ENCODE measurements around the gene TMEM163. TPM values are rescaled to one million over a fixed set of nuclear protein-coding genes. Genes with fewer than 3 reads are reported as not detected.
"Not testable (repeated sequence)": the region's sequence is repeated elsewhere in the genome, so short reads cannot be mapped to it uniquely, and the experiment has no call there.

TMEM163 gene
- total RNA-seq, 1 experiment from 2014 or later = 10.7 TPM

GRCh38 chr2:134581877-134582546 lies 136.8 kb downstream of the TMEM163 start:
- no peak for DNase-seq (ENCODE audit: low read depth)

DNA sequence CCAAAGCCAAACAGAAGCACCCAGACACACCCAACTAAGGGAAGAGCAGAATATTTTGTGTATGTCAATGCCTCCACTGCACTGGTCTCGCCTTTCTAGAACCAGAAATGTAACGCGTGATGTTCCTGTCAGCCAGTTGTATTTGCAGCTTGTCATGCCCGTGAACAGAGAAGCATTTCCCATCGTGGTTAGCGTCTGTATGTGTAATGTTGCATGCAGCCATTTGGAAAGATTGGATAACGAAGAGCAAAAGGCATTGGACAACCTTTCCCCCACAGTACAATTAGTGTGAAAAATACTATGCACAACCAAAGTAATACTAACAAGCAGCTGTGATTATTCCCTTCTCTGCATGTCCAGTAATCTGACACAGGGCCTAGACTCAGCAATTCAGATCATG lies 140.5 kb downstream of the TMEM163 start:
- no peak for DNase-seq (ENCODE audit: low read depth)

GRCh38 chr2:134576478-134576877 lies 142.3 kb downstream of the TMEM163 start:
- no peak for DNase-seq (ENCODE audit: low read depth)

GRCh38 chr2:134575888-134576287 lies 142.9 kb downstream of the TMEM163 start:
- no peak for DNase-seq (ENCODE audit: low read depth)

- peak; percentile 45 for DNase-seq (ENCODE audit: low read depth)
Observed at GRCh38 chr2:134574611-134575330, 144.0 kb downstream of the TMEM163 start.

DNA sequence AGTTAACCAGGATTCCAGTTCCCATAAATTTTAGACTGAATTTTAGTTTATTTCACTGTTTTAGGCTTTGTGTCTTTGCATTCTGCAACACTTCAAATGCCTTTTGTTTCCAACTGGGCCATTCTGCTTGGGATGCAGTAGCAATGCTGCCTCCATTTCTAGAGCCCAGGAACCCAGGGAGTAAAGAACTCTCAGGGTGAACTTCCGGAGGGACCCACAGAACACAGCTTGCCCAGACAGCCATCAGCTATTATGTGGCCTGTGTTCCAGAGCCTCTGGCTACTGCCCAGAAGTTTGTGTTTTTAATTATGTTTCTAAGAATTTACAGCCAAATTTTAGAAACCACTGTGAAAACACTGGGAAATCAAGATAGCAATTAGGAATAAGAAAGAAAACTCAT lies 145.1 kb downstream of the TMEM163 start:
- DNase-seq (ENCODE audit: low read depth) = no peak

DNA sequence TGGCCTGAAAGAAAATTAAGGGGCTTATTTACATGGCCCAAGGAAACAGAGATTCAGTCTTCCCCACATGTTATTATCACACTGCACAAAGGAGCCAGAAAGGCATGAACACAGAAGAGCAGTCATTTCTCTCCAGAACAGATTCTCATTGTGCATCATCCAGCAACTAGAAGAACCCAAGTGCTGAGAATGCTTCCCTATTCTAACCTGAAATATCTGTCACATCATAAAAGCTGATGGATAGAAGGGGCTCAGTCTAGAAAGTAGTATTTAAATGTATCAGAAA lies 145.8 kb downstream of the TMEM163 start:
- DNase-seq (ENCODE audit: low read depth) = no peak

- DNase-seq (ENCODE audit: low read depth) = no peak
Observed at GRCh38 chr2:134572314-134573084, 146.3 kb downstream of the TMEM163 start.

DNA sequence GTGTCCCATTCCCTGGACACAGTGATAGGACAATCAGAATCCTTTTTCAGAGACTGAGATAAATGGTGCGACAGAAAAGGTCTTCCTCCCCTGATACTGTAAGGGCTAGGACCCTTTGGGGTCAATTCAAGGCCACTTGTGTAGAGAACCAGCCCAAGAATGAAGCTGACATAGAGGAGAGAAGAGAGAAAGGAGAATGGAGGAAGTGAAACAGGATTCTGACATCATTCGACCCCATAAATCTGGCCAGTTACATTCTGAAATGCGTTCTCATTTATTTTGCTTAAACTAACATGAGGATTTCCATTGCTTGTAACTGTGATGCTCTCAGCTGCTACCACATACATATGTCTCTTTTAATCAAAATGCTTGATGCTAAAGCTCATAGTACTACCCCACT lies 148.1 kb downstream of the TMEM163 start:
- DNase-seq (ENCODE audit: low read depth) = no peak

DNA sequence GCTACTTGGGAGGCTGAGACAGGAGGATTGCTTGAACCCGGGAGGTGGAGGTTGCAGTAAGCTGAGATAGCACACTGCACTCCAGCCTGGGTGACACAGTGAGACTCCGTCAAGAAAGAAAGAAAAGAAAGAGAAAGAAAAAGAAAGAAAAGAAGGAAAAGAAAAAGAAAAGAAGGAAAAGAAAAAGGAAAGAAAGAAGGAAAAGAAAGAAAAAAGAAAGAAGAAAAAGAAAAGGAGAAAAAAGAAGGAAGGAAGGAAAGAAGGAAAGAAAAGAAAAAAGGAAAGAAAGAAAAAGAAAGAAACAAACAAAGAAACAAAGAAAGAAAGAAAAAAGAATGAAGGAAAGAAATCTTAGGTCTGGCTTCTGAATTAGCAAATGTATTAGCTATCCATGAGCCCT lies 150.4 kb downstream of the TMEM163 start:
- DNase-seq (ENCODE audit: low read depth) = no peak

DNA sequence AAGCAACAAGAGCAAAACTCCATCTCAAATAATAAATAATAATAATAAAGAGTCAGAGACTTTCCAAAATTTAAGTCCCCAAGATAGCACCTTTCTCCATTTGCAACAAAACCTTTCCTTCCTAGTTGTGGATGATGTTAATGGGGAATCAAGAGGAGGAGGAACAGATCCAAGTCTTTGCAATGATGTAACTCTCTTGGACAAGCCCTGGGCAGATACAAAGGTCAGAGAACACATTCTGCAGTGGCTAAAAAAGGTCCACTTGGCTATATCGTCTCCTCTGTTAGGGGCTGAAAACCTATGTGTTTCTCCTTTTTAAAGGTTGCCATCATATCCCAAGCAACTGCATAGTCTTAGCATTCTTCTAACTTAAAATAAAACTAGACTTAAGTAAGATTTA lies 151.1 kb downstream of the TMEM163 start:
- no peak for DNase-seq (ENCODE audit: low read depth)

GRCh38 chr2:134564955-134565354 lies 153.8 kb downstream of the TMEM163 start:
- DNase-seq (ENCODE audit: low read depth) = not testable (repeated sequence)

- DNase-seq (ENCODE audit: low read depth) = no peak
Observed at GRCh38 chr2:134564549-134564948, 154.3 kb downstream of the TMEM163 start.

DNA sequence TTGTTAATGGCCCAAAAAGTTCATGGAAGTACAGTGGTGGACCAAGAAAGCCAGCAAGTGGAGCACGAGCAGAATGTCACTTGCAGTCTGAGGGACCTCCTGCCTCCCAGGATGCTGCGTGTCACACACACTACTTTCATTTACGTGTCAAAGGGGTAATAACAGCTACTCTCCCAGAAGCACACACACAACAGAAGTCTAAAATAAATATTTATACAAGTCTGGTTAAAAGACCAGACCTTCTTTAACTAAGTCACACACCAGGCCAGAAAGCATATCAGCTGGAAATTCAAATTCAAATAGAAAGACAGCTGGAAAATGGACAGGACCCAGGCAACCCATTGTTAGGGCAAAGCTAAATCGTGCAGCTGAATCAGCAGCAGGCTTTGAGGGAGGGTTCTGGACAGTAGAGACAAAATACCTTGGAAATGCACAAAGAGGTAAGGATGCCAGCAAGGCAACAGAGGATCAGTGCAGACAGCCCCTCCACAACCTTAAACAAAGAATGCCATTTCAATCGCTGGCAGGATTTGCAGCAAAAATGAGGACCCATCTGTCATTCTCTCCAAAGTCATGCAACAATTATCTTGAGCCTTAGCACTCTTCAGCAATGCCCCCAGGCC lies 160.5 kb downstream of the TMEM163 start:
- DNase-seq (ENCODE audit: low read depth) = no peak

DNA sequence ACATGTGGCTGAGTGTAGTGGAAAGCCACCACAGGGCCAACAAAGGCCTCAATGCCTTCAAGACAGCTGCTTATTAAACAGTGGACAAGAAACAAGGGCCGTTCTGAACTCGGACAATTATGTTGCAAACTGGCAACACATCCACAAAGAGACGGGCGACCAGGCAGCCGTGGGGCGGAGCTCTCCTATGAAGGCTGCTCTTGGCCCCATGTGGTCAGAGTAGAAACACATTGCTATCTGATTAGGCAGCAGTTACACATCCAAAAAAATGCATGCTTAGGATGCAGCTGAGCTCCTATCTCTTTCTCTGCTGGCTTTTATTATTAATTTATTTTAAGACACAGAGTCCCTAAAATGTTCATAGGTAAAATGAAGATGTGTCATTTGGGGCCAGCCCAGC lies 163.4 kb downstream of the TMEM163 start:
- DNase-seq (ENCODE audit: low read depth) = peak; percentile 37

GRCh38 chr2:134553657-134554056 lies 165.1 kb downstream of the TMEM163 start:
- DNase-seq (ENCODE audit: low read depth) = no peak

- DNase-seq (ENCODE audit: low read depth) = peak; percentile 77
Observed at GRCh38 chr2:134550566-134551164, 168.1 kb downstream of the TMEM163 start.

GRCh38 chr2:134549104-134549503 lies 169.7 kb downstream of the TMEM163 start:
- DNase-seq (ENCODE audit: low read depth) = peak; percentile 72

DNA sequence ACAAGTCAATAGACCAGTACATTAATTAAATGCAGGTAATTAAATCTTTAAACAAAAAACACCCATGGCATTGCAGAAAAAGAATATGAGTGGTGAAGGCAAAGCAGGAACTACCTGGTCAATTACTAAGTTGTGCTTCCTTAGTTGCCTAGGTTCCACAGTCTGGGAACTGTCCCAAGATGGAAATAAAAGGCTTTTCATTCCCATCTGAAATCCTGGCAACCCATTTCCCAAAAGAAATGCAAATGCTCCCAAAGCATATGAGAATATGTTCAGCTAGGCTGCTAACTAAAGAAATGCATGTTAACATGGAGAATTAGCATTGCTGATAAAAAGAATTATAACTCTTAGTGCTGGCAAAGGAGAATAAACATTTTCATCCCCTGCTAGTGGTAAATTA lies 177.8 kb downstream of the TMEM163 start:
- no peak for DNase-seq (ENCODE audit: low read depth)

GRCh38 chr2:134539981-134540380 lies 178.8 kb downstream of the TMEM163 start:
- no peak for DNase-seq (ENCODE audit: low read depth)

DNA sequence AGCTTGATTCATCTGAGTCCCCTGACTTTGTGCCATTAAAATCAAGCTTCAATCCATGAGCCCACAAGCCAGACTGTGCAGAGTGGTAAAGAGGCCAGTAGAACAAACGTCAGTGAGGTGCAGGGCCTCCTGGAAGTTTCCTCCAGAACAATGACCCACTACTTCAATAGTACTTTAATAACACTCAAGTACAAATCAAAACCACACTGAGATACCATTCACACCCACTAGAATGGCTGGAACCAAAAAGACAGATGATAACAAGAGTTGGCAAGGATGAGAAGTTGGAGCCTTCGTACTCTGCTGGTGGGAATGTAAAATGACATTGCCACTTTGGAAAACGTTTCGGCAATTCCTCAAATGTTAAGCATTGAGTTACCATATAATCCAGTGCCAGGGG lies 181.1 kb downstream of the TMEM163 start:
- DNase-seq (ENCODE audit: low read depth) = no peak

GRCh38 chr2:134537121-134537520 lies 181.7 kb downstream of the TMEM163 start:
- no peak for DNase-seq (ENCODE audit: low read depth)
